ENCODE data around the gene ALAS1.

The ALAS1 gene

GRCh38 chr3:52221141-52221562 lies 23.2 kb downstream of the ALAS1 start:
- DNase-seq (ENCODE audit: low read depth) = no peak

- DNase-seq (ENCODE audit: low read depth) = no peak
Measured at GRCh38 chr3:52221563-52222318, 23.8 kb downstream of the ALAS1 start.

- no peak for DNase-seq (ENCODE audit: low read depth)
Measured at GRCh38 chr3:52222319-52223221, 24.6 kb downstream of the ALAS1 start.

GRCh38 chr3:52223449-52224408 lies 25.8 kb downstream of the ALAS1 start:
- DNase-seq (ENCODE audit: low read depth) = no peak

GRCh38 chr3:52225452-52226228 lies 27.7 kb downstream of the ALAS1 start, which contains the start of gene TLR9:
Gene TLR9 (minus strand): TSS chr3:52225645. CDS start chr3:52225529, 116 bp downstream.
- DNase-seq (ENCODE audit: low read depth) = no peak

- no peak for DNase-seq (ENCODE audit: low read depth)
Measured at GRCh38 chr3:52226229-52226817, 28.4 kb downstream of the ALAS1 start.

GRCh38 chr3:52227117-52227516 lies 29.2 kb downstream of the ALAS1 start:
- no peak for DNase-seq (ENCODE audit: low read depth)

GRCh38 chr3:52227766-52228165 lies 29.8 kb downstream of the ALAS1 start:
- DNase-seq (ENCODE audit: low read depth) = no peak

- DNase-seq (ENCODE audit: low read depth) = no peak
Measured at GRCh38 chr3:52228266-52228665, 30.3 kb downstream of the ALAS1 start.

GRCh38 chr3:52228751-52229291 lies 30.9 kb downstream of the ALAS1 start:
- DNase-seq (ENCODE audit: low read depth) = no peak

- no peak for DNase-seq (ENCODE audit: low read depth)
Measured at GRCh38 chr3:52229656-52230055, 31.7 kb downstream of the ALAS1 start.

GRCh38 chr3:52230461-52230860 lies 32.5 kb downstream of the ALAS1 start:
- DNase-seq (ENCODE audit: low read depth) = no peak

- no peak for DNase-seq (ENCODE audit: low read depth)
Measured at GRCh38 chr3:52230889-52231499, 33.0 kb downstream of the ALAS1 start.

- DNase-seq (ENCODE audit: low read depth) = peak; percentile 83
Measured at GRCh38 chr3:52231502-52232278, 33.7 kb downstream of the ALAS1 start.

- no peak for DNase-seq (ENCODE audit: low read depth)
Measured at GRCh38 chr3:52232279-52233107, 34.5 kb downstream of the ALAS1 start.

GRCh38 chr3:52233108-52233591 lies 35.2 kb downstream of the ALAS1 start:
- DNase-seq (ENCODE audit: low read depth) = no peak

- no peak for DNase-seq (ENCODE audit: low read depth)
Measured at GRCh38 chr3:52233968-52234367, 36.0 kb downstream of the ALAS1 start.
